Lower leg skin (tissue), 4 donors: ENCODE results near the gene IQCF5. TPM values are rescaled to one million over a fixed set of nuclear protein-coding genes. Genes with fewer than 3 reads are reported as not detected.

Source experiments
- DNase-seq, 2 donors: peaks; one replicate each; pipeline ENCODE4 v3.0.0-alpha.2; 2019; ENCODE audit warnings: low spot score in 2 of 2
- H3K4me3 ChIP-seq: fragments of 200-600 bp; sonication (generic); 2 replicates; pipeline ENCODE4 v1.5.1; 2017; ENCODE audit warnings: mild to moderate bottlenecking, low read depth; ENCODE audit not compliant: poor library complexity, severe bottlenecking
- POLR2A ChIP-seq, 2 donors: fragments of 450-650 bp; IDR thresholded peaks; one replicate each; pipeline ENCODE4 v1.6.1; 2016 to 2017; ENCODE audit warnings: antibody characterized with exemption in 2 of 2, mild to moderate bottlenecking in 1 of 2, moderate library complexity in 1 of 2
- WGBS, 2 donors: methylation state at CpG; one replicate each; pipeline ENCODE4 v1.1.5; 2018; 5-methylcytosine and 5-hydroxymethylcytosine counted together
- intact Hi-C: fragments of 100-400 bp; cut with DNase I; formaldehyde crosslinking; loops from one replicate; pipeline ENCODE4 v1.15.0; 2023; ENCODE audit warnings: low total_unique reads
- total RNA-seq, 4 donors: library from RNA; depleted of rRNA; stranded (reverse); fragments of >200 nt; gene quantifications; one replicate each; pipeline ENCODE4 v1.1.0, GENCODE V29; 2016
- TF ChIP-seq, protein P1 (sequence below), 3 donors: fragments of 450-650 bp; IDR thresholded peaks; one replicate each; pipeline ENCODE4 v1.5.1; 2016; ENCODE audit warnings: antibody characterized with exemption in 3 of 3, mild to moderate bottlenecking in 3 of 3, moderate library complexity in 2 of 3

Gene IQCF5
- total RNA-seq, 4 donors from 2014 or later, result not detected

DNA sequence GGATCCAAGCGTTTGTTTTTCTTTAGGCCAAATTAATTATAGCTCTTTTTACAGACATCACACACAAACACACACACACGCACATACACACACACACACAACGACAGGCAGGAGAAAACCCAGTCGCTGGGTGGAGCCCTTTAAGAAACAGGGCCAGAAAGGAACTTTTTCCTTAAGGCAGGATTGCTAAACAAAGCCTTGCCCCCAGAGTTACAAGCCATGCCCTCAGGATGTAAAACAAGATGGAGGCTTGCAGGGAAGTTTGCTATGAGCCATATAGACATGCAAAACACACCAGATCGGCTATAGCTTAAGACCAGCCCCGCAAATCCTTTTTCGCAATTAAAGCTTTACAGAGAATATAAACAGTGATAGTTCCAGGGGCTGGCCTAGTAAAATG is 30.3 kb downstream of the IQCF5 start:
- intact Hi-C loops, result no loop called here
- TF ChIP-seq, protein P1, sequence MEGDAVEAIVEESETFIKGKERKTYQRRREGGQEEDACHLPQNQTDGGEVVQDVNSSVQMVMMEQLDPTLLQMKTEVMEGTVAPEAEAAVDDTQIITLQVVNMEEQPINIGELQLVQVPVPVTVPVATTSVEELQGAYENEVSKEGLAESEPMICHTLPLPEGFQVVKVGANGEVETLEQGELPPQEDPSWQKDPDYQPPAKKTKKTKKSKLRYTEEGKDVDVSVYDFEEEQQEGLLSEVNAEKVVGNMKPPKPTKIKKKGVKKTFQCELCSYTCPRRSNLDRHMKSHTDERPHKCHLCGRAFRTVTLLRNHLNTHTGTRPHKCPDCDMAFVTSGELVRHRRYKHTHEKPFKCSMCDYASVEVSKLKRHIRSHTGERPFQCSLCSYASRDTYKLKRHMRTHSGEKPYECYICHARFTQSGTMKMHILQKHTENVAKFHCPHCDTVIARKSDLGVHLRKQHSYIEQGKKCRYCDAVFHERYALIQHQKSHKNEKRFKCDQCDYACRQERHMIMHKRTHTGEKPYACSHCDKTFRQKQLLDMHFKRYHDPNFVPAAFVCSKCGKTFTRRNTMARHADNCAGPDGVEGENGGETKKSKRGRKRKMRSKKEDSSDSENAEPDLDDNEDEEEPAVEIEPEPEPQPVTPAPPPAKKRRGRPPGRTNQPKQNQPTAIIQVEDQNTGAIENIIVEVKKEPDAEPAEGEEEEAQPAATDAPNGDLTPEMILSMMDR (IDR thresholded peaks at IDR 0.05), result no peak
- no peak for TF ChIP-seq POLR2A (IDR thresholded peaks at IDR 0.05)
- no peak overlapping the region for H3K4me3 ChIP-seq
- WGBS, 2 donors, result 58 to 60% methylated on average over 7 of the region's 7 CpGs
- no peak for DNase-seq

DNA sequence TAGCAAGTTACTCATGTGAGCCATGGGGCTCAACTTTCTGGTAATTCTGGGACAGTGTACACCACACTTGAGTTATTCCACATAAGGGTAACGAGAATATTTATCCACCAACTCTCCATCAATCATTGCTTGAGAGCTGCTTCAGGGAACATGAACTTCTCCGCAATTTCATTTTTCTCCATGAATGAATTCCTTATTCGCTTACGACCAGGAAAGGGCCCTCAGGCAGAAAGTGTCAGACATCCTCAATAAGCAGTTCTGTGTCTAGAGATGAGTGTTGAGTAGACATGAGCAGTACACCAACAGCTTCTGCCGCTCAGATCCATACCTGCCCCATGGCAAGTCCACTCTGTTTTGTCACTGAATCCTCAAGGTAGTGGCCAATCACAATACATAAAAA is 38.8 kb downstream of the IQCF5 start:
- no peak for DNase-seq
- WGBS, 2 donors, result 44 to 50% methylated on average over 5 of the region's 5 CpGs
- TF ChIP-seq, protein P1 (IDR thresholded peaks at IDR 0.05), result no peak
- no peak for TF ChIP-seq POLR2A (IDR thresholded peaks at IDR 0.05)
- no peak overlapping the region for H3K4me3 ChIP-seq
- intact Hi-C loops, result no loop called here

DNA sequence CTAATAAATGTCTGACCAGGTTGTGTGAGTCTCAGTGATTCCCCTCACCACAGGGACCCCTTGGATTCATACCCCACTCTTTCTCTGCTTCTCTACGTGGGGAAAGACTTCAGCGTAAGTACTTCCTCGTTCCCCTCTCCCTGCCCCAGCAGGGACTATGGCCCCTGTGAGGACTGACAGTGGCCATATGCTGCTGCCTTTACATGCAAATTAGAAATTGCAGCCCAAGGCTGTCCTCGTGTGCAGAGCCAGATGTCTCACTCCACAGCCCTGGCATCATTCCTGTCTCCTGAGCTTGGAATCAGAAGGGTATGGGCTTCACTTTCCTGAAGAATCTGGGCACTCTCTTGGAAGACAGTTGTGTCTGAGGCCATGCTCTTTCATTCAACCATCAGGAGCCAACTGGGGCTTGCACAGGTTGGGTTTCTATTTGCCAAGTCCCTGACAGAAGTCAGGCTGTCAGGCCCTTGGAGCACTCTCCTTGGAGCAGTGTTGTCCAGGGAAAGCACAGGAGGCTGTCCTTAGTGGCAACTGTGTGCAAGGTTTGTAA is 44.5 kb downstream of the IQCF5 start:
- 56 to 63% methylated on average over 4 of the region's 4 CpGs for WGBS, 2 donors
- no peak overlapping the region for H3K4me3 ChIP-seq
- DNase-seq, result no peak
- TF ChIP-seq, protein P1 (IDR thresholded peaks at IDR 0.05), result no peak
- no peak for TF ChIP-seq POLR2A (IDR thresholded peaks at IDR 0.05)
- intact Hi-C loops, result no loop called here

DNA sequence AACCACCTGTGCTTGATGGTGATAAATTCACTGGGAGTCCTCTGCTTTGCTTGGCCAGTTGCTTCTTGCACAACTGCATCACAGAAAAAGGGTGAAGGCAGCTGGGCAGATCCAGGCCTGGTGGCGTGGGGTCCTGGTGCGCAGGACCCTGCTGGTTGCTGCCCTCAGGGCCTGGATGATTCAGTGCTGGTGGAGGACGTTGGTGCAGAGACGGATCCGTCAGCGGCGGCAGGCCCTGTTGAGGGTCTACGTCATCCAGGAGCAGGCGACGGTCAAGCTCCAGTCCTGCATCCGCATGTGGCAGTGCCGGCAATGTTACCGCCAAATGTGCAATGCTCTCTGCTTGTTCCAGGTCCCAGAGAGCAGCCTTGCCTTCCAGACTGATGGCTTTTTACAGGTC is 45.1 kb downstream of the IQCF5 start:
- TF ChIP-seq, protein P1 (IDR thresholded peaks at IDR 0.05), result no peak
- TF ChIP-seq POLR2A (IDR thresholded peaks at IDR 0.05), result no peak
- no peak overlapping the region for H3K4me3 ChIP-seq
- intact Hi-C loops, result no loop called here
- no peak for DNase-seq
- WGBS, 2 donors, result 87 to 90% methylated on average over 12 to 13 of the region's 13 CpGs

DNA sequence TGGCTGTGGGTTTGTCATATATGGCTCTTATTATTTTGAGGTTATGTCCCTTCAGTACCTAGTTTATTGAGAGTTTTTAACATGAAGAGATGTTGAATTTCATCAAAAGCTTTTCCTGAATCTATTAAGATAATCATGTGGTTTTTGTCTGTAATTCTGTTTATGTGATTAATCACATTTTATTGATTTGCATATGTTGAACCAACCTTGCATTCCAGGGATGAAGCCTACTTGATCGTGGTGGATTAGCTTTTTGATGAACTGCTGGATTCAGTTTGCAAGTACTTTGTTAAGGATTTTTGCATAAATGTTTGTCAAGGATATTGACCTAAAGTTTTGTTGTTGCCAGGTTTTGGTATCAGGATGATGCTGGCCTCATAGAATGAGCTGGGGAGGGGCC is 47.1 kb downstream of the IQCF5 start:
- no peak for DNase-seq
- intact Hi-C loops, result no loop called here
- no peak overlapping the region for H3K4me3 ChIP-seq
- 69 to 76% methylated on average over 1 of the region's 1 CpG for WGBS, 2 donors
- TF ChIP-seq, protein P1 (IDR thresholded peaks at IDR 0.05), result no peak
- TF ChIP-seq POLR2A (IDR thresholded peaks at IDR 0.05), result no peak

Other genes starting within 250 kb of the IQCF5 start
- 100 to 1,000 TPM; 103 to 232 (median 134) TPM for gene TEX264, start 204.3 kb downstream of the IQCF5 start, total RNA-seq
- gene GRM2, start 168.5 kb downstream of the IQCF5 start, total RNA-seq, result 1 to 10 TPM in 2 of 4 donors, under 1 TPM in 2; 0.13 to 2.2 (median 0.91) TPM
- not detected for gene IQCF6, start 96.4 kb downstream of the IQCF5 start, total RNA-seq
- not detected for gene IQCF2, start 14.0 kb downstream of the IQCF5 start, total RNA-seq
- gene IQCF1, start 27.8 kb upstream of the IQCF5 start, total RNA-seq, result not detected
- 10 to 100 TPM; 10.0 to 16.9 (median 14.0) TPM for gene RRP9, start 66.3 kb upstream of the IQCF5 start, total RNA-seq
- 10 to 100 TPM in 2 of 4 donors, 1 to 10 TPM in 2; 6.0 to 16.2 (median 9.0) TPM for gene PARP3, start 66.8 kb upstream of the IQCF5 start, total RNA-seq
- gene GPR62, start 79.8 kb upstream of the IQCF5 start, total RNA-seq, result not detected
- 10 to 100 TPM; 25.5 to 46.7 (median 29.2) TPM for gene PCBP4, start 91.9 kb upstream of the IQCF5 start, total RNA-seq
- 10 to 100 TPM; 35.0 to 69.4 (median 51.9) TPM for gene ABHD14B, start 98.4 kb upstream of the IQCF5 start, total RNA-seq
- gene ABHD14A, start 99.5 kb upstream of the IQCF5 start, total RNA-seq, result 10 to 100 TPM in 1 of 4 donors, 1 to 10 TPM in 3; 2.2 to 14.8 (median 5.0) TPM
- gene ACY1, start 107.9 kb upstream of the IQCF5 start, total RNA-seq, result 10 to 100 TPM; 16.2 to 44.2 (median 30.5) TPM
- gene RPL29, start 120.3 kb upstream of the IQCF5 start, total RNA-seq, result 1,000 to 10,000 TPM; 1,729 to 2,645 (median 2,120) TPM
- 10 to 100 TPM; 54.6 to 96.3 (median 79.2) TPM for gene DUSP7, start 181.0 kb upstream of the IQCF5 start, total RNA-seq